Activated T-helper 9 cell treated with anti-CD3 and anti-CD28 coated beads, Interleukin-2, amount 50 U/mL, for 16 hours (primary cell): ENCODE data around the gene RPS16.
"Not testable (repeated sequence)": the region's sequence is repeated elsewhere in the genome, so short reads cannot be mapped to it uniquely, and the experiment has no call there.

Source experiments
- DNase-seq: peaks from one replicate; pipeline ENCODE4 v3.0.0-alpha.2; 2020; ENCODE audit warnings: low read depth

RPS16 gene

GRCh38 chr19:39435499-39436349, at the start of gene RPS16:
TSS of gene RPS16 (minus strand) at chr19:39435949. CDS start at chr19:39435895, 54 bp downstream.
- peak; percentile 100 for DNase-seq

- no peak for DNase-seq
Measured at GRCh38 chr19:39483141-39483540, 47.4 kb upstream of the RPS16 start.

GRCh38 chr19:39481676-39482075, 45.9 kb upstream of the RPS16 start:
- no peak for DNase-seq

GRCh38 chr19:39481229-39481545, 45.4 kb upstream of the RPS16 start:
- no peak for DNase-seq

- peak; percentile 97 for DNase-seq
Measured at GRCh38 chr19:39480337-39481228, 44.8 kb upstream of the RPS16 start, which contains the start of gene TIMM50. TSS of gene TIMM50 (plus strand) at chr19:39480838. CDS start at chr19:39480854, 16 bp downstream.

GRCh38 chr19:39479916-39480315, 44.2 kb upstream of the RPS16 start:
- DNase-seq = no peak

- DNase-seq = not testable (repeated sequence)
Measured at GRCh38 chr19:39479319-39479801, 43.6 kb upstream of the RPS16 start.

- no peak for DNase-seq
Measured at GRCh38 chr19:39475748-39476147, 40.0 kb upstream of the RPS16 start.

GRCh38 chr19:39474139-39474620, 38.4 kb upstream of the RPS16 start:
- DNase-seq = peak; percentile 61

GRCh38 chr19:39473443-39473960, 37.8 kb upstream of the RPS16 start:
- no peak for DNase-seq

- no peak for DNase-seq
Measured at GRCh38 chr19:39472746-39473442, 37.1 kb upstream of the RPS16 start.

- no peak for DNase-seq
Measured at GRCh38 chr19:39471756-39472536, 36.2 kb upstream of the RPS16 start.

GRCh38 chr19:39470724-39471339, 35.1 kb upstream of the RPS16 start:
- DNase-seq = no peak

- DNase-seq = no peak
Measured at GRCh38 chr19:39469567-39469966, 33.8 kb upstream of the RPS16 start.

- no peak for DNase-seq
Measured at GRCh38 chr19:39469036-39469435, 33.3 kb upstream of the RPS16 start.

GRCh38 chr19:39467941-39468340, 32.2 kb upstream of the RPS16 start:
- no peak for DNase-seq

- no peak for DNase-seq
Measured at GRCh38 chr19:39465956-39466747, 30.4 kb upstream of the RPS16 start.

GRCh38 chr19:39463403-39463802, 27.7 kb upstream of the RPS16 start:
- DNase-seq = no peak

GRCh38 chr19:39451257-39451656, 15.5 kb upstream of the RPS16 start:
- not testable (repeated sequence) for DNase-seq
